Smooth muscle cell of the pulmonary artery (primary cell): ENCODE data around the gene HS3ST5. TPM values are rescaled to one million over a fixed set of nuclear protein-coding genes. Genes with fewer than 3 reads are reported as not detected.

ENCODE experiments used
- total RNA-seq: library from RNA; depleted of rRNA; stranded (reverse); fragments of >200 nt; gene quantifications from 2 replicates; pipeline ENCODE4 v1.2.3, GENCODE V29; 2014

Gene HS3ST5, protein sequence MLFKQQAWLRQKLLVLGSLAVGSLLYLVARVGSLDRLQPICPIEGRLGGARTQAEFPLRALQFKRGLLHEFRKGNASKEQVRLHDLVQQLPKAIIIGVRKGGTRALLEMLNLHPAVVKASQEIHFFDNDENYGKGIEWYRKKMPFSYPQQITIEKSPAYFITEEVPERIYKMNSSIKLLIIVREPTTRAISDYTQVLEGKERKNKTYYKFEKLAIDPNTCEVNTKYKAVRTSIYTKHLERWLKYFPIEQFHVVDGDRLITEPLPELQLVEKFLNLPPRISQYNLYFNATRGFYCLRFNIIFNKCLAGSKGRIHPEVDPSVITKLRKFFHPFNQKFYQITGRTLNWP
- total RNA-seq, result not detected in 2 replicates

DNA sequence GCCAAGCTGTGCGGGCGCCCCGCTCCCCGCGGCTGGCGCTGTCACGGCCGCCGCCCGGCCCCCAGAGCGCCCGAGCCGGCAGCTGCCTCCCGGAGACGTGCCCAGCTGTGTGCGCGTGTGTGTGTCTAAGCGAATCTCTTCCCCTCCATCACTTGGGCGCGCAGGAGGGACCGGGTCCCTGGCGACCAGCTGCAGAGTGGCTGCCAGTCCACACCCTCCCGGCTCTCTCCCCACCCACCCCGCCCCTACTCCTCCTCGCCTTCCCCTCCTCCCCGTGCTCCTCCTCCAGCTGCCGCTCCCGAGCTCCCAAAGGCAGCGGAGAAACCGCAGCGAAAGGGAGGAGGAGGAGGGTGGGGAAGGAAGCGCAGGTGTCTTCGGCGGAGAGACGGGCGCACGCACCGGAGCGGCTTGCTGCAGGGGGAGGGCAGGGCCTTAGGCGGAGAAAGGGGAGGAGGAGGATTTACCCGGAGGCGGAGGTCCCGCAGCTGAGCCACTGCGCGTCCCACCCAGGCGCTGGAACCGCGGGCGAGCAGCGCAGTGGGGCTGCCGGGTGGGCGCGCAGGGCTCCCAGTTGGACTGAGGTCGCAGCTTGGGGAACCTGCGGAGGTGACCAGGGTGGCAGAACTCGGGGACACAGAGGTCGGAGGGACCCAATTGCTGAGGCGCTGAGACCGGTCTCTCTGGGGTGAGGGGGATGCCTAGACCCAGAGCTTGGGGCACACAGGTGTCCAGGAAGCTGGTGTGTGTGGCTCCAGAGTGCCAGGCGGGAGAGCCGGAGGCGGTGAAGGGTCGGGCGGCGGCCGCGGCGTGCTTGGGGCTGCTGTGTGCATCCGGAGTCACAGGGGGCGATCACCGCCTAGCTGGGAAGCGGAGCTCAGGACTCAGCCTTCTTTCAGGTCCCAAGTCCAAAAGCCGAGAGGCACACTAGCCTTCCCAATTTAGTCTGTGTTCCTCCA lies at the start of gene HS3ST5:
HS3ST5 (minus strand) TSS at position 198 of the 956 bp plus-strand sequence. CDS start 280,178 bp downstream, outside the sequence.

